ENCODE measurements around the gene RFT1.

- TF ChIP-seq CTCF (IDR thresholded peaks at IDR 0.05; ENCODE audit: insufficient read depth, low read length, poor library complexity, severe bottlenecking) (no peak), EZH2phosphoT487 (conservative IDR thresholded peaks at IDR 0.05; ENCODE audit: low read length) (no peak)
These were observed 36.6 kb upstream of the RFT1 start for GRCh38 chr3:53166781-53167291.
